HepG2 (cell line): ENCODE data around the gene BEST3. TPM values are rescaled to one million over a fixed set of nuclear protein-coding genes. Genes with fewer than 3 reads are reported as not detected.

Source experiments
- ATAC-seq: fragments of 200-7000 bp; cut with Tn5 transposase; 3 replicates; pipeline ENCODE4 v1.9.1; 2020; ENCODE audit warnings: mild to moderate bottlenecking, moderate library complexity
- BruUV-seq: library from RNA; stranded (reverse); fragments of 400-500 nt; replicated peaks from 2 replicates; lab custom pipeline; 2021; lab: Mats Ljungman, UMichigan
- CTCF ChIA-PET: fragments of 300-600 bp; formaldehyde crosslinking; extraction: SDS; loops from one replicate; lab custom pipeline; 2021; ENCODE audit warnings: low total read pairs, inconsistent platforms, low intra/inter-chr PET ratio; lab: Yijun Ruan, JAX
- POLR2A ChIA-PET: fragments of 350-600 bp; sonication (Branson Sonifier 250); formaldehyde crosslinking; loops from one replicate; lab custom pipeline; 2020; ENCODE audit warnings: antibody characterized with exemption, inconsistent platforms; lab: Yijun Ruan, JAX
- DNase-seq: peaks from one replicate; pipeline ENCODE4 v3.0.0-alpha.2; 2015; ENCODE audit warnings: low spot score
- FAIRE-seq: peaks from 3 replicates; lab custom pipeline; 2011; peaks lifted over from hg19 to GRCh38; lab: Jason Lieb, UNC
- H2AFZ ChIP-seq: one replicate; pipeline ENCODE4 v1.6.1; 2011; ENCODE audit warnings: low read length, inconsistent platforms
- H3K27ac ChIP-seq: fragments of 300-600 bp; 3 replicates; pipeline ENCODE4 v1.8.0; 2011; ENCODE audit warnings: mixed run types, mild to moderate bottlenecking, mixed read lengths, low read length, inconsistent platforms; ENCODE audit not compliant: insufficient read depth; ENCODE audit errors: extremely low read length
- H3K27me3 ChIP-seq, 2 experiments: fragments of 200-600 bp in 1 of 2; 2 replicates in 1 of 2; 3 replicates in 1 of 2; pipeline versions ENCODE4 v1.6.0 to v1.8.0; 2011; ENCODE audit warnings: low read length in 2 of 2, mild to moderate bottlenecking in 2 of 2, moderate library complexity in 2 of 2, inconsistent platforms in 1 of 2; ENCODE audit not compliant: insufficient read depth in 2 of 2, control insufficient read depth in 1 of 2
- H3K36me3 ChIP-seq, 2 experiments: fragments of 200-600 bp in 1 of 2; replicated peaks in 1 of 2; 2 replicates in 1 of 2; 3 replicates in 1 of 2; pipeline versions ENCODE4 v1.5.1 to v1.8.0; 2011; ENCODE audit warnings: low read length in 2 of 2, inconsistent platforms in 1 of 2; ENCODE audit not compliant: insufficient read depth in 2 of 2, control insufficient read depth in 1 of 2
- H3K4me1 ChIP-seq: 2 replicates; pipeline ENCODE4 v1.5.1; 2012; ENCODE audit warnings: low read length, inconsistent platforms; ENCODE audit not compliant: insufficient read depth
- H3K4me2 ChIP-seq: 2 replicates; pipeline ENCODE4 v1.6.0; 2011; ENCODE audit warnings: low read depth, low read length, inconsistent platforms
- H3K4me3 ChIP-seq, 3 experiments: fragments of 200-600 bp in 1 of 3; sonication (generic), shearing (Covaris generic) in 1 of 3; replicated peaks in 1 of 3; 2 replicates each; pipeline ENCODE4 v1.5.1; 2011 to 2016; ENCODE audit warnings: low read length in 3 of 3, inconsistent platforms in 2 of 3, low read depth in 2 of 3, mild to moderate bottlenecking in 2 of 3, control low read depth in 1 of 3, mixed read lengths in 1 of 3; ENCODE audit not compliant: insufficient read depth in 1 of 3
- H3K79me2 ChIP-seq: one replicate; pipeline ENCODE4 v1.6.1; 2011; ENCODE audit warnings: low read length, inconsistent platforms; ENCODE audit not compliant: insufficient read depth
- H3K9ac ChIP-seq: 2 replicates; pipeline ENCODE4 v1.6.0; 2011; ENCODE audit warnings: mild to moderate bottlenecking, low read depth, low read length, inconsistent platforms; ENCODE audit not compliant: insufficient read depth
- H3K9me3 ChIP-seq: 2 replicates; pipeline ENCODE4 v1.5.1; 2012; ENCODE audit warnings: mild to moderate bottlenecking, low read length
- H4K20me1 ChIP-seq: 2 replicates; pipeline ENCODE4 v1.6.0; 2011; ENCODE audit warnings: inconsistent platforms, mild to moderate bottlenecking, low read length, moderate library complexity; ENCODE audit not compliant: insufficient read depth
- BORCS8-MEF2B ChIP-seq: sonication (generic); formaldehyde crosslinking; IDR thresholded peaks from 2 replicates; pipeline ENCODE4 v1.8.0; 2022; ENCODE audit warnings: mild to moderate bottlenecking, missing genetic modification reagents
- CHD2 ChIP-seq: IDR thresholded peaks from 2 replicates; pipeline ENCODE4 v1.6.1; 2011; ENCODE audit warnings: low read depth, low read length, improper control_type of control experiment
- CHD4 ChIP-seq: fragments of 200-600 bp; sonication (generic); IDR thresholded peaks from 2 replicates; pipeline ENCODE4 v1.7.0; 2017; ENCODE audit warnings: mild to moderate bottlenecking, low read length, borderline replicate concordance
- FOSL1 ChIP-seq: sonication (generic); formaldehyde crosslinking; IDR thresholded peaks from 2 replicates; pipeline ENCODE4 v1.9.0; 2021; ENCODE audit warnings: missing genetic modification reagents, borderline replicate concordance
- HNRNPK ChIP-seq: fragments of 200-400 bp; formaldehyde crosslinking; IDR thresholded peaks from 2 replicates; pipeline ENCODE4 v1.6.1; 2018; ENCODE audit warnings: low read length, low read depth, moderate library complexity, mild to moderate bottlenecking; ENCODE audit not compliant: poor library complexity, severe bottlenecking
- HNRNPL ChIP-seq: fragments of 200-400 bp; formaldehyde crosslinking; IDR thresholded peaks from 2 replicates; pipeline ENCODE4 v1.6.1; 2017; ENCODE audit warnings: mild to moderate bottlenecking, low read depth, low read length
- JUN ChIP-seq: sonication (generic); formaldehyde crosslinking; IDR thresholded peaks from 2 replicates; pipeline ENCODE4 v1.4.0; 2020; ENCODE audit warnings: mild to moderate bottlenecking, missing genetic modification reagents
- MTA3 ChIP-seq: sonication (generic); formaldehyde crosslinking; IDR thresholded peaks from 2 replicates; pipeline ENCODE4 v1.4.0; 2020; ENCODE audit warnings: missing genetic modification reagents
- RARG ChIP-seq: sonication (generic); formaldehyde crosslinking; IDR thresholded peaks from 2 replicates; pipeline ENCODE4 v1.4.0; 2020; ENCODE audit warnings: low read depth, mild to moderate bottlenecking, missing genetic modification reagents
- SAFB2 ChIP-seq: sonication (generic); formaldehyde crosslinking; IDR thresholded peaks from 2 replicates; pipeline ENCODE4 v1.5.1; 2020; ENCODE audit warnings: missing genetic modification reagents, low read depth, mild to moderate bottlenecking, borderline replicate concordance
- ZMAT5 ChIP-seq: sonication (generic); formaldehyde crosslinking; IDR thresholded peaks from 2 replicates; pipeline ENCODE4 v1.5.0; 2020; ENCODE audit warnings: mild to moderate bottlenecking, low read depth, missing genetic modification reagents, borderline replicate concordance
- ZNF138 ChIP-seq: sonication (generic); formaldehyde crosslinking; IDR thresholded peaks from 2 replicates; pipeline ENCODE4 v1.5.0; 2020; ENCODE audit warnings: mild to moderate bottlenecking, low read depth, missing genetic modification reagents
- ZNF709 ChIP-seq: sonication (generic); formaldehyde crosslinking; IDR thresholded peaks from 2 replicates; pipeline ENCODE4 v1.5.0; 2020; ENCODE audit warnings: mild to moderate bottlenecking, missing genetic modification reagents
- WGBS: methylation state at CpG from one replicate; pipeline ENCODE4 v1.1.6; 2017; ENCODE audit warnings: low lambda C conversion rate; 5-methylcytosine and 5-hydroxymethylcytosine counted together
- in situ Hi-C: cut with HindIII; loops from 2 replicates; pipeline ENCODE4 v1.10.0; 2017; ENCODE audit warnings: low pct_unique_long_range_greater_than_20kb; ENCODE audit not compliant: extremely low pct_ligation_motif_present
- intact Hi-C: fragments of 100-400 bp; cut with micrococcal nuclease; formaldehyde crosslinking; loops from one replicate; pipeline ENCODE4 v1.10.0; 2022; ENCODE audit not compliant: unreplicated experiment
- polyA plus RNA-seq, 8 experiments: library from polyadenylated mRNA; depleted of rRNA in 3 of 8; stranded (reverse) in 7 of 8; unstranded in 1 of 8; fragments of >200 nt; fragmentation: Illumina TruSeq in 4 of 8; extraction: Trizol in 4 of 8; gene quantifications; 2 replicates each; pipeline versions ENCODE4 v1.2.1 to v1.2.3, GENCODE V29; 2011 to 2016; ENCODE audit warnings: low read depth in 4 of 8, missing spikeins in 1 of 8, mixed read lengths in 1 of 8; ENCODE audit not compliant: insufficient read depth in 1 of 8
- total RNA-seq, 5 experiments: library from RNA; depleted of rRNA; stranded (reverse); fragments of >200 nt; fragmentation: Illumina TruSeq; extraction: Trizol; gene quantifications; 2 replicates each; pipeline ENCODE4 v1.2.3, GENCODE V29; 2016; ENCODE audit warnings: low read depth in 1 of 5

The BEST3 gene
- total and polyA plus RNA-seq, 2 of the 13 experiments (the other 11 are each of a cell fraction or from before 2014, with no cell fraction given): not detected

- TF ChIP-seq CHD4 (no peak), ZNF138 (no peak)
Observed at GRCh38 chr12:69733638-69734037, 34.5 kb upstream of the BEST3 start (continued).

- 0% methylated on average over 1 of the region's 1 CpG for WGBS
- ChIA-PET CTCF (no interaction called here), POLR2A (no interaction called here)
- H2AFZ ChIP-seq: no peak overlapping the region
- DNase-seq: no peak
- intact Hi-C loops: no loop called here
- H3K9ac ChIP-seq: no peak overlapping the region
- in situ Hi-C loops: no loop called here
- H3K9me3 ChIP-seq: no peaks in the 10 kb centered on the region
- no peak overlapping the region for H3K27ac ChIP-seq
- ATAC-seq: no peak
- peaks cover 0 to 3% of the 10 kb centered on the region in 2 experiments; a peak in 2 of 5 replicates for H3K27me3 ChIP-seq
- H3K4me2 ChIP-seq: no peak overlapping the region
- TF ChIP-seq CHD2 (no peak), BORCS8-MEF2B (CRISPR knock-in tag) (no peak), ZMAT5 (CRISPR knock-in tag) (no peak), MTA3 (CRISPR knock-in tag) (no peak), HNRNPL (no peak), RARG (CRISPR knock-in tag) (no peak), HNRNPK (no peak), FOSL1 (CRISPR knock-in tag) (no peak), JUN (CRISPR knock-in tag) (no peak), SAFB2 (CRISPR knock-in tag) (no peak), ZNF709 (CRISPR knock-in tag) (no peak)
- no peaks in the 10 kb centered on the region; the same call in 1 of the 2 replicates for H4K20me1 ChIP-seq
- no peaks in the 10 kb centered on the region for H3K36me3 ChIP-seq
- no TSS peak for BruUV-seq
- no peaks in the 10 kb centered on the region for H3K4me1 ChIP-seq
- FAIRE-seq: no peak
- H3K79me2 ChIP-seq: no peaks in the 10 kb centered on the region
- no peak overlapping the region for H3K4me3 ChIP-seq
Observed at GRCh38 chr12:69732088-69732487, 33.0 kb upstream of the BEST3 start.
